GM21737 (cell line): ENCODE results near the gene MAP6D1.

Source experiments
- ATAC-seq: cut with Tn5 transposase; IDR thresholded peaks from one replicate; pipeline ENCODE4 v1.9.1; 2021; ENCODE audit warnings: mild to moderate bottlenecking, moderate library complexity; ENCODE audit not compliant: unreplicated experiment

MAP6D1 gene

GRCh38 chr3:183824761-183825455 lies 469 bp downstream of the MAP6D1 start:
- peak; percentile 30 for ATAC-seq

GRCh38 chr3:183823963-183824362 lies 1.4 kb downstream of the MAP6D1 start:
- no peak for ATAC-seq

GRCh38 chr3:183822631-183823030 lies 2.7 kb downstream of the MAP6D1 start:
- ATAC-seq, result no peak

DNA sequence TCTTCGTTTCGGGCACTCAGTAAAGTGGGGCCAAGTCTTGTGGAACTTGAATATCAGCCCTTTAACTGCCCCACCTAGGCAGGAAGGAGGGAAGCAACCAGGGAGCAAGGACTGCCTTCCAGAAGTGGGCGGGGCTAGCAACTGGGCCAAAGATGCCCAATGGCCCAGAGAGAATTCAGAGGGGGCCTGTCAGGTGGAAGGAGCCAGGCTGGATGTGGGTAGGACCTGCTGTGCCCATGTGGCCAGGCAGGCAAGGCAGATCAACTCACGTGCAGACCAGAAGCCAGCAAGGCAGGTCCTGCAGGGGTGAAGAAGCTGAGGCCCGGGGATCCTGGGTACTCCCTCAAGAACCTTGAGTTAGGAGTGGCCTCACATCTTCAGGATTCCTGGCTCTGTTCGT lies 5.5 kb downstream of the MAP6D1 start:
- ATAC-seq, result no peak

GRCh38 chr3:183818706-183819624 lies 6.4 kb downstream of the MAP6D1 start:
- no peak for ATAC-seq

- ATAC-seq, result no peak
These were observed 7.2 kb downstream of the MAP6D1 start for GRCh38 chr3:183818041-183818620.

DNA sequence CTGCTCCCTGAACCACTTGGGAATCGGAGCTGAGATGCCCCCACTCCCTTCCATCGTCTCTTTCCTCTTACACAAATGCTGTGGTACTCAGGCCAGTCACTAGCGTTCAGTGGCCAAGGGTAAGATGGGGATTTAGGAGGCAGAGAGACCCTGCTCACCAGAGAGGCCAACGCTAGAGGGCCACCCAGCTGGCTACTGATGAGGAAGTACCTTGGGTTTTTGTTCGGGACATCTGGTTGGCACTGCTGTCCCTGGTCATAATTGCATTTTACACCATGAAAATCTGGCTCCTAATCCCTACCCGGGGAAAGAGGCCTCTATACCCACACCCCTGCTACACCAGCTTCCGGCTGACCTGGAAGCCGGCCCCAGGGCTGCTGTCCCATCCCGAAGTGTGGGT lies 7.7 kb downstream of the MAP6D1 start:
- no peak for ATAC-seq

- ATAC-seq, result no peak
These were observed 8.5 kb downstream of the MAP6D1 start for GRCh38 chr3:183816681-183817510.

DNA sequence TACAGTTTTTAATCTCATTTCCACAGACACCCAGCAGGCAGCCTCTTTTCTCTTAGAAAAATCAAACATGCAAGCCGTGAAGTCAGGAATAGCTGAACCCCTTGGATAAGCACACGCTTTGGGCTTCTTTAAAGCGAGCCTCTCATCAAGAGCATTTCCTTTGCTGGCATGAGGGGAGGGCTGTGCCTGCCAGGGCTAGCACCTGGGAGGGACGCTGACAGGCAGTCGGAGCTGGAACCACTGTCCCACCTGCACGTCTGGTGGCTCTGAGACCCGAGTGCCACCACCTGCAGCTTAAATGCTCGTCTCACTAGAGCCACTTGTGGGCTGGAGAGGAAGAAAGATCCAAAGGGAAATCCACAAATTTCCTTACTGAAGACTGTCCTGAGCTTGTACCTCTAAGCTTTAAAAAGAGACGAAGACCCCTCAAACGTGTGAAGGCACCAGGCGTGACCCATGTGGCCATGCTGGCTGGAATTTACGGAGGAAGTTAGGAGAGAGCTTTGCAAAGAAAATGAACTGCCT lies 9.4 kb downstream of the MAP6D1 start:
- ATAC-seq, result no peak

DNA sequence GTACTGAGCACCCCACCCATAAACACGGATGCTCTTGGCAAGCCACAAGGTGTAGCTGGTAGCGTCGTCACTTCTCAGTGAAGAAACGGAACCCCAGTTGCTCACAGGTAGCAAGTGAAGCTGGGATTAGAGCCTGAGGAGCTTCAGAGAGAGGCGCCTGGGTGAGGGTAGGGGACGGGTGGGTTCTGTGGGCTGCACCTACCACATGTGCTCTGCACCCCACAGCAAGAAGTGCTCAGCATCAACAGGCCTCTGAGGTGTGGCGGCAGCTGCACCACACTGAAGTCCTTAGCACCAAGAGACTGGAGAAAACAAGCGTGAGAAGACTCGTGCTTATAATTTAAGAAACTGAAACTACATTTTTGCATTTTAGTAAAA lies 9.8 kb downstream of the MAP6D1 start:
- no peak for ATAC-seq

GRCh38 chr3:183814240-183814639 lies 11.1 kb downstream of the MAP6D1 start:
- ATAC-seq, result no peak

GRCh38 chr3:183812761-183813445 lies 12.5 kb downstream of the MAP6D1 start:
- ATAC-seq, result no peak

DNA sequence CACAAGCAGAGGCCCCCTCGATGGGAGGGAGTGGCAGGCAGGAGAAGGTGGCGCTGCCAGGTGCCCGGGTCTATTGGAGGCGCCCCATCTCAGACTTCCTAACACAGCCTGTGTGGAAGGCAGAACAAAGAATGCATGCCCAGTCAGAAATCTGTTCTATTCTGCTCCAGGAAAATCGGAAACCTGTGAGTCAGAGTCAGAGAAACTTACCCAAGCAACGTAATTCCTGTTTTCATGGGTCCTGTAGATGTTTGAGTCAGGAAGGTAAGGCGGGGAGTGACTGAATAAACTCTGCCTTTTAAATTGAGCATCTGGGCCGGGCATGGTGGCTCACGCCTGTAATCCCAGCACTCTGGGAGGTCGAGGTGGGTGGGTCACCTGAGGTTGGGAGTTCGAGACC lies 13.7 kb downstream of the MAP6D1 start:
- no peak for ATAC-seq

- no peak for ATAC-seq
These were observed 14.5 kb downstream of the MAP6D1 start for GRCh38 chr3:183810643-183811594.

DNA sequence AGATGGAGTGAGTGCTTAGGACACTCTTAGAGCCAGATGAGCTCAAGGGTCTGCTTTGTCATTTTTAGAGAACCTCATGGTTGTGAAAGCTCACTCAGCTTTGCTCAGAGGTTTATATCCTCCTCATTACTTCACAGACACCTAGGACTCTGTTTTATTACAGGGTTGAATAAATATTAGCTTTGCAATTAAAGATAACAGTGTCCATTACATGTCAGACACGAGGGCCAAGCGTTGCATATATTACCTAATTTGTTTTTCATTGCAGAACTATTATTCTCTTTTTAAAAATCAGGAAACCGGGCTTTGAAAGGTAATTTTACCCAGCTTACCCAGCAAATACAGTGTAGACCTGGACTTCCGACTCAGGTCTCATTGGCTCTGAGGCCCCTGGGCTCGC lies 16.1 kb downstream of the MAP6D1 start:
- ATAC-seq, result no peak

DNA sequence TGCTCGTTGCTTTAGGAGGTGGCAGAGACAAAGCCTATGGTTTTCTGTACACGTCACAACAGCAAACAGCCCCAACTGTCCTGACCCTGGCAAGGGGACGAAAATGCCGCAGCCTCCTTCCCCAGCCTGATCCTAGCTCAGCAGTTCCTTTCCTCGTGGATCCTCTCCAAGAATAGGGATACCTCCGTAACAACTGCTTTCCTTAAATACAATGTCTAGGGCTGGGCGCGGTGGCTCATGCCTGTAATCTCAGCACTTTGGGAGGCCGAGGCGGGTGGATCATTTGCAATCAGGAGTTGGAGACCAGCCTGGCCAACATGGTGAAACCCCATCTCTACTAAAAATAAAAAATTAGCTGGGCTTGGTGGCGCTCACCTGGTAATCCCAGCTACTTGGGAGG lies 17.0 kb downstream of the MAP6D1 start:
- no peak for ATAC-seq

DNA sequence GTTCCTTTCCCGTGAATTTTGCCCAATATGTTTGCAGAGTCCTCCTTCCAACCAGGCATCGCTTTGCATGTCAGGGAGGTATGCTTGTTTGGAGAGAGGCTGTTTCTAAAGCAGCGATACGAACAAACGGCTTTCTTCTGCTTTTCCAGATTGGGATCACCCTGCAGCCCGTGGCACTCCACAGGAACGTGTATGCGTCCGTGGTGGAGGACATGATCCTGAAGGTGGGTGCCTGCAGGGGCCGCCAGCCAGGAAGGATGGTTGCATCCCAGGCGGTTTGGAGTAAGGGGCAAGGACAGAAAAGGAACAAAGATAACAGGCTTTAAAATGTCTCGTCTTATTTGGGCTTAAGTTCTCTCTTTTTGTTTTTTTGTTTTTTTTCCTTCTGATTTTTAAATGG lies 17.5 kb downstream of the MAP6D1 start:
- ATAC-seq, result no peak

DNA sequence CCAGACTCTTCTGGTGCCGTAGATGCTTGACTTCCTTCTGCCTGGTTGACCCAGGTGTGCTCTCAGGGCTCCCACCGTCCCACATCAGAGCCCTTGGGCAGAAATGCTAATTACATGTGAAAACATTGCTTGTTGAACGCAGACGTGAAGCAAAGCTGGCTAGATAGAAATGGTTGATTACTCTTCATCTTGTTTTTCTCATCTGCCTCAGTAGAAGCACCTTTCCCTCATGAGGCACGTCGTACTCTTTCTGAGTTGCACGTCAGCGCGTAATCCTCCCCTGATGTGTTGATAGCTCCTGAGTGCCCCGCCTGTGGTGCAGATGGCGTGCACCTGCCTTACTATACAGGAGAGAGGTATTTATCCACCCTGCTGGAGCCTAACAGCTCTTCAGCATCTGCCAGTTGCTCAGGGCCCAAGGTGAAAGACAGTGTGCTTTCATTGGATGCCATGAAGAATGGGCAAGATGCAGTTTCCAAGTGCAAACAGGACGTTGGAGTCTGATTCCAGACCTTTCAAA lies 18.1 kb downstream of the MAP6D1 start:
- ATAC-seq, result no peak

DNA sequence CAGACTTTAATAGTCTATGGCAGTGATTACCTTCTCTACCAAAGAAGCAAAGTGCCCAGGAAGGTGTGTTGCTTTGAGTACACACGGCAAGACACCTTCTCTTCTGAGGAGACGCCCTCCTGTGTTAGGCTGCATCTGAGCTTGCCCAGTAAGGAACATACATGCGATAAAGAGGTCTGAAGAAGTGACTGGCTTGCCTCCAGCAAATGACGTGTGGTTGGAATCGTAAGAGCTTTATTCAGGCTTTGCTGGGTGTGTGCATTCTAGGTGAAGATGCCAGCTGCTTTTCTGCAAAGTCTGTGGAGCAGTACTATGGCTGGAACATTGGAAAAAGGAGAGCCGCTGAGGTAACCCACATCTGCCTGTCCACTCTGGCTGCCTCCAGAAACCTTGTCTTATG lies 22.4 kb downstream of the MAP6D1 start:
- ATAC-seq, result no peak
